ENCODE results near the gene JPH4.

GRCh38 chr14:23568600-23569331 lies 9.8 kb downstream of the JPH4 start:
- TF ChIP-seq ATF1 (CRISPR knock-in tag; IDR thresholded peaks at IDR 0.05) (no peak), ETV6 (CRISPR knock-in tag; IDR thresholded peaks at IDR 0.05) (no peak), CTCF (IDR thresholded peaks at IDR 0.05) (no peak), ATF2 (CRISPR knock-in tag; IDR thresholded peaks at IDR 0.05; ENCODE audit: borderline replicate concordance, low read depth) (no peak), MYBL2 (CRISPR knock-in tag; IDR thresholded peaks at IDR 0.05) (no peak), ATF3 (CRISPR knock-in tag; conservative IDR thresholded peaks at IDR 0.05) (no peak), USF1 (CRISPR knock-in tag; IDR thresholded peaks at IDR 0.05) (no peak)

All from WTC11 (cell line).